GM19193 (cell line): Measurements from ENCODE around the gene CLCF1.

Source experiments
- POLR2A ChIP-seq: IDR thresholded peaks from 4 replicates; pipeline ENCODE4 v1.6.1; 2011; ENCODE audit not compliant: insufficient read depth, insufficient read length; ENCODE audit errors: extremely low read depth

Gene CLCF1

DNA sequence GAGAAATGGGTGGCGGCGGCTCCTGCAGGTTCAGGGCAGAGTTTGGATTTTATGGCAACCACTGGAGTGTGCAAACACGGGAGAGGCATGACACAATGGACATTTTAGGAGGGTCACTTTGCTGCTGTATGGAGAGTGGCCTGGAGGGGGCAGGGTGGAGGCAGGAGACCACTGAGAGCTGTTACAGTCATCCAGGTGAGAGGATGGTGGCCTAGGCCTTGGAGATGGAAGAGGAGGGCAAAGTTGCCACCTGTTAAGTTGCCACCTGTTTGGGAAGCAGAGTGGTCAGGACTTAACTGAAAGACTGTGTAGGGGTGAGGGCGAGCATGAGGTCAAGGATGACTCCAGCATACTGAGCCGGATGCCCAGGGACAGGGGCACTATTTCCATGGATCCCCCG, 16.1 kb upstream of the CLCF1 start:
- TF ChIP-seq POLR2A = no peak

DNA sequence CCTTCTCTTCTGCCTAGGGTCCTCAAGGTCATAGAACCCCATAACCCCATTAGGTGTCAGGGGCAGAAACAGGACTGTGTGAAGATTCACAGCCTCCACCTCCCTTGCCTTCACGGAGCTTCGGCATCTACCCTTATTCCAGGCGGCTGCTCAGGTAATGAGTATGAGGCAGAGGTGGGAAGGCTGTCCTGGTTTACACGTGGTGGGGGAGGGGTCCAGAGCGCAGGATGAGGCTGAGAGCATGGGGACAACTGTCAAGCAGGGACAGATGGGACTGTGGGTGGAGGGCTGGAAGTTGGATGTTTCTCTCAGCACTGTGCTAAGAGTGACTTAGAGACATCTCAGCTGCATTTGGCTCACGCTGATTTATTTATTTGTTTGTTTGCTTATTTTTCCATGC, 14.1 kb upstream of the CLCF1 start:
- TF ChIP-seq POLR2A = no peak

DNA sequence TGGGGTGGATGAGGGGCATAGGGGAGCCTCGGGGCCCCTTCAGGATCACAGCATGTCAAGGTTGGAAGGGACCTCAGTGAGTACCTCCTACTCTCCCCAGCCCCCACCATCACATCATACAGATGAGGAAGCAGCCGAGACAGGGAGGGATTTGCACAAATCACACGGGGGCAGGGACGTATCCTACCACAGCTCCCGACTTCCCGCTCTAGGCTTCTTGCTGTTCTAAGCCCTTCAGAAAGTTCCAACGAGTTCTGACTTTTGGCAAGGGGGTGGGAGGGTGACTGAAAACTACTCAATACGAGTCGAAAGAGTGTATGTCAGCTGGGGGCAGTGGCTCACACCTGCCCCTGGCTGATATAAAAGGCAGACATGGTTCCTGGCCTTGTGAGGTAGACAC, 13.7 kb upstream of the CLCF1 start:
- no peak for TF ChIP-seq POLR2A

DNA sequence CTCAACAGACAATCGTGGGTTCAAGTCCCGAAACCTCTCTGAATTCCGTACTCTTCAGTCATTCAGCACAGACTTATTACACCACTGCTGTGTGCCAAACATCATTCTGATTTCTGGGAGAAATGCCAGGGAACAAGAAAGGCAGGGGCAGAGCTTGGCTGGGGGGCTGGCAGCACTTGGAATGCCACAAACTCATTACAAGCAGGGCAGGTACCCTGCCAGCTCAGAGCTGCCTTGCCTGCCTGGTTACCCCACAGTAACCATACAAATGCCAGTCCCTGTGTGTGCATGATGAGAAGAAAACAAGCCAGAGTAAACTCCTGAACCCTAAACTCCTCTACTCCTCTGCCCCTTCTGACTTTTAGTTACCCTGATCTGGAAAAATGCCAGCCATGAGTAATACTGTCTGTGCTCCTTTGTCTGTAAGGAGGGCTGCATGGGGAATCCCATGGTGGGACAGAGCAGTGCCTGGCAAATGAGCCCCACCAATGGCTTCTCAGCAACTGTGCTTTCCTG, 11.5 kb upstream of the CLCF1 start:
- no peak for TF ChIP-seq POLR2A

DNA sequence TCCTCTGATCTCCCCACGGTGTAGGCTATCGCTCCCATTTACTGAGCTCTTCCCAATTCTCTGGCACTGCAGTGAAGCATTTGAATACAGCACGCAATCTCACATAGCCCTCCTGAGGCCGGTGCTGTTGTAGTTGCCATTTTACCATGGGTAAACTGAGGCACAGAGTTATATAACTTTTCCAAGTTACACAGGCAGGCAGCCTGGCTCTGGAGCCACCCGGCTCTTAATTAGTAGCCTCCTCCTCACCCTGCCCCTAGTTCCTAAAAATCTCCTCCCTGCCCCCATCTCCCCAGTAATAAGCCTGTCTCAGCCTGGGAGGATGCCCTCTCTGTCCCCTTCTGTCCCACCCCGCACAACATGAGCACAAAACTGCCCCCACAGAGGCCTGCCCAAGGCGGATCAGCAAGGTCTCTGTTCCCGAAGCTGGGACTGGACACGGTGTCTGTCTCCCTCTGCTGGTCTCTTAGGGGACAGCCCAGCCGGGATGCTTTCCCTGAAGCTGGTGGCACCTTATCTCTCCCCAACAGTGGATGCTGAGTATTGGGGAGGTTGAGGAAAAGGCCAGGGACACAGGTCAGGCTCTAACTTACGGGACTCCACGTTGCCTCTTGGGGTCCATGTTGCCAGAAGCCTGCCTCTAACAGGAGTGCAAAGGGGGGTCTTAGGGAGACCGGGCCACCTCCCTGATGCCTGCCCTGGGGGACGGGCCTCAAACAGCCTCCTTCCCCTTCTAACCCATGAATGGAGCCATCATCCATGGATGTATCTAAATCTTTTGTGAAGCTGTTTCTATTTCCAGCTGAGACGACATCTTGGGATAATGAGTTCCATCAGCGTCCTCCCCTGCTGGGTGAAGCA, 9.1 kb upstream of the CLCF1 start:
- TF ChIP-seq POLR2A = no peak

DNA sequence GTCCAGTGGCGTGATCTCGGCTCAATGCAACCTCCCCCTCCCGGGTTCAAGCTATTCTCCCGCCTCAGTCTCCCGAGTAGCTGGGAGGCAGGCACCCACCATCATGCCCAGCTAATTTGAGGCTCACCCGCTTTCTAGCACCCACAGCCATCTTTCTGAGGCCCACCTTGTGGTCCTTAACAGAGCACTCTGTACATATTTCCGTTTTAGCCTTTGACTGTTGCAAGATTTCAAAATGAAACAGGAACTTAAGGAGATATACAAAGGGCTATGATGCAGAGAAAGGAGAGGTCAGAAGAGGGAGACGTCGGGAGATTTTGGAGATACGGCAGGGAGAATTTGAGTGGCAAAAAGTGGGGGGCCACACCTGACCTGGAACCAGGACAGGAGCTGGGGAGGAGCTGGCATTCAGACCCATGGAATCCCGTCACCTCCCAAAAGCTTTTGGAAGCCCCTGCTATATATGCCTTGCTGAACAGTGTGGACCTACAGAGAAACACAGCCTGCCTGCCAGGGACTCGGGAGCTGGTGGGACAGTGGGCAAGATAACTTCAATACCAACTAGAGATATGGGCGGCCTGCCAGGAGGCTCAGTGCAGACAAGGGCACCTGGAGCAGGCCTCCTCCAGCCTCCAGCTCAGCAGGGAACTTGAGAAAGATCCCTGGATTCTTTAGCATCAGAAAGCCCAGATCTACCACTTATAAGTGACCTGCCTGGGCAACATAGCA, 8.0 kb upstream of the CLCF1 start:
- peak; percentile 25 for TF ChIP-seq POLR2A

DNA sequence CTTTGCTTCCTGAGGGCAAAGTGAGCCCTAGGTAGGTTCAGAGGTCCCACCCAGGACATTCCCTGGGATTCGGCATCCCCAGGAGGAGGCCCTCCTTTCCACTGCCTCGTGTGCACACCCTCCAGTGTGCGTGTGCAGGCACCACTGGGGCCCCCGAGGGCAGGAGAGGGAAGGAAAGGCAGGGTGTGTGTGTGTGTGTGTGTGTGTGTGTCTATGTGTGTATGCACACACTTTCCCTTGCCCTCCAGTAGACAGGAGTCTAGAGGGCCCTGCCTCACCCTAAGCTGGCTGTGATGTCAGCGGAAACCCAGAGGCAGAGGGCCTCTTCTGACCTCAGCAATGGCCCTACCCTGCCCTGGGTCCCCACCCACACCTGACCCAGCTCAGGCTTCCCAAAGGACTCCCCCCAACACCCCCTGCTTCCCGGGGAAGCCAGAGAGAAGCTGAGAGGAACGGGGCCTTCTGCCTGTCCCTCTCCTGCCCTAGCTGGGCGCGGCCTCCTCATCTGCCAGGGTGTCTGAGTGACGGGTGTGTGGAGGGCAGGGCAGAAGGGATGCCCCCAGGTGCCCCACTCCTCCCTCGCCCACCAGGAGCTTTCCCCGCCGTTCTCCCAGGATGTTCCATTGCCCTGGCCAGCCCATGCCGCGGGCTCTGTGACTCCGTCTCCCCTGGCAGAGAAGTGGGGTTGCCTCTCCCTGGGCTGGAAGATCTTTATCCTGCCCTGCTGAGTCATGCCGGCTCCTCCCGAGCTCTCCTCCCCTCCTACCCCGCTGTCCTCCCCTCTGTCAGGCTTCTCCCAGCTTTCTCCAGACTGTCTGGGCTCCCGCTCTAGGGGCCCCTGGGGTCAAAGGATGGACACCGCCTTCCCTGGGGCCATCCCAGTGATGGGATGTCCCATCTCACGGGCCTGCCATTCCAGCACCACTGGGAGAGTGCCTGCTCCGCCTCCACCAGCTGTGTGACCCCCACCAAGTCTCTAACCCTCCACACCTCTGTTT, 6.0 kb upstream of the CLCF1 start:
- no peak for TF ChIP-seq POLR2A

DNA sequence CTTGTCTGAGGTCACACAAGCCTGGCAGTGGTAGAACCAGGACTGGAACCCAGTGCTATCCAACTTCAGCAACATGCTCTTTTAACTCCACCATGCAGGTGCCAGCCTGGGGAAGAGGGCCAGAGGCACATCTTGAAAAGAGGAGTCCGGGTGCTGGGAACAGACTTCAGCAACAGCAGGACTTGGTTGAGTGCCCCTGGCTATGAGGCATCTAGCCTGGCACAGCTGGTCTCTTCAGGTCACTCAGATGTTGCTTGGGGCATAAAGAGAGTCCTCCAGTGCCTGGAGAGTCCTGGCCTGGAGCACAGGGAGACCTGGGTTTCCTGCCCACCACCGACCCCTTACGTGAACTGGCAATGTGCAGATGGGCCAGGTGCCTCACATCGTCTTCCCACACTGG, 5.1 kb upstream of the CLCF1 start:
- no peak for TF ChIP-seq POLR2A

DNA sequence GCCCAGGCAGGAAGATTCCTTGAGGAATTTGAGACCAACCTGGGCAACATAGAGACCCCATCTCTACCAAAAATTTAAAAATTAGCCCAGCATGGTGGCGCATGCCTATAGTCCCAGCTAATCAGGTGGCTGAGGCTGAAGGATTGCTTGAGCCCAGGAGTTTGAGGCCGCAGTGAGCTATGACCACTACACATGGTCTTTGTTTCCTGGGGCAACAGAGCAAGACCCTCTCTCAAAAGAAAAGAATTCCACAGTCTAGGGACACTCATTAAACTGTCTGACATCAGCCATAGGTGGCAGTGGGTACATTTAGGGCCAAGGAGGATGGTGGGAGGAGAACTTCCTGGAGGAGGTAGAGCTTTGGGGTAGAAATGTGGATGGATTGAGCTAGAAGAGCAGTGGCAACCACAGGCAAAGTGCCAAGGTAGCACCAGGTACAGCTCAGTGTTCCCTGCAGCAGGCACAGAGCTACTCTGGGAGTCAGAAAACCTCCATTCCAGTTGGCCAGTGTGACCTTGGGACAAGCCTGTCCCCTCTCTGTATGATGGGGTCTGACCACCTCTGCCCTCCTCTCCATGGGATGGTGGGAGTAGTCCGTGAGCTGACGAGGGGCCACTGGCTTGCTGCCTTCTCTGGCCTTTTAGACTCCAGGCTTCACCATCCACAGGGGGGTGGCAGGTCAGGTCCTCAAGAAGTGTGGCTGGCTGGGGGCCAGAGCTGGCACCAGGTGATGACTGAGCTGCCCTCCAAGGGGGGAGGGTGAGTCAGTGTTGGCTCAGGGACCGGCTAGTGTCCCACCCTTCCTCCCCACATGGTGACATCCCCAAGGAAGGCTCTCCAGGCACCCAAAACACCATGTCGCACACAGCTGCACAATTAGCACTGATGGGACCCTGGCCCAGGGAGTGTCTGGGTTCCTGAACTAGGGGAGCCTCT, 3.7 kb upstream of the CLCF1 start:
- TF ChIP-seq POLR2A = no peak

DNA sequence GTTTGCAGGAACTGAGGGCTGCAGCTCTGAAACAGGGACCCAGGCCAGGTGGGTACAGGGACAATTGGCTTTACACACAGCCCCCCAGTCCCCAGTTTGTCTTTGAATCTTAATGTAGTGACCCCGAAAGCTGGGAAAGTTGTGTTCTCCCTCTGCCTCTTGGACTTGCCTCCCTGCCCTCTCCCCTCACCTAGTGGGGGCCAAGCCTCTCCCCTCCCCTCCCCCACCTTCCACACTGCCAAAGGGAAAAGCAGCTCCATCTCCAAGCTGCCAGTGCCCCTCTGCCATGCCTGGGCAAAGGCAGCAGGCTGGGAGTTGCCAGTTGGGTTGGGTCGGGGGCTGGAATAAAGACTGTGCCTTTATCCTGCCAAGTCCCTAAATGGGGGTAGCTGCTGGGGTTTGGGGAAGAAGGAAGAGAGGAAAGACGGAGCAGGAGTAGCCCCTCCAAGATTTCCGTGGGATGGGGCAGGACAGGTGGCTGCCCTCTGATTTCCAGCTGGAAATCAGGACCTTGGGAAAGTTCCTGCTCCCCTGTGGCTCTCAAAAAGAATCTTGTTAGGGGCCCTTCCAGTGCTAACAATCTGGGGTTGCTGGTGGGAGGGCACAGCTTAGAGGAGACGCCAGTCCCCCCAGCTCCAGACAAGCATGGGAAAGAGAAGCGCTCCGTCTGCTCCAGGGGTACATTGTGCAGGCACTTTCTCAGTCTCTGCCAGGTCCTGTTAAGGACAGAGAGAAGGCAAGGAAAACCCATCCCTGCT, 2.8 kb upstream of the CLCF1 start:
- TF ChIP-seq POLR2A = no peak

DNA sequence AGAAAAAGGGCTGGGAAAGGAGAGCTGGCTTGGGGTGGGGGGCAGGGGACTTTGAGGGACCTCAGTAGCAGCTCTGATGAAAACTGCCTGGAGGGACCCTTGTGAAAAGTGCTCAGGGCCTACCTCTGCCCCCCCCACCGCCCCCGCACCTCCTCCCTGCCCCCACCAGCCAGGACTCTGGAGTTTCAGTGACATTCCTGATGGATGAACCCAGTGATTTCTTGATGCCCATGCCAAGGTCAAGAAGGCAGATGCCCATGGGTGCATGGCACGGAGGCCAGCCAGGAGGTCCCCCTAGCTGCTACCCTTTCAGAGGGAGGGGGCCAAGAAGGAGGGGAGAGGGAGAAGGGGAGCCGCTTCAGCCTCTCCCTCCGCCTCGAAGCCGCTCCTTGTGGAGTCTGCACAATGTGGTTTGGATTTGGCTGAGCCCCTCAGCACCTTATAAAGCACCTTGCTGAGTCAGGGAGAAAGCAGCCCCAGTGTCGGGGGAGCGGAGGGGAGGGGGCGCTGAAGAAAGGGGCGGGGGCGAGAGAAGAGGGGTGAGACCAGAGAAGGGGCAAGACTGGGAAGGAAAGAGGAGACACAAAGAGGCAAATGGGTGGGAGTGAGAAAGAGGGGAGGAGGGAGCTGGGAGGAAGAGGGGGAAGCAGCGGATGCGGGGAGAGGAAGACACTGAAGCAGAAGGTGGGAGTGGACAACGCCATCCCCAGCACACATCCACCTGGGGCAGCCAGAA, 2.1 kb upstream of the CLCF1 start:
- no peak for TF ChIP-seq POLR2A

DNA sequence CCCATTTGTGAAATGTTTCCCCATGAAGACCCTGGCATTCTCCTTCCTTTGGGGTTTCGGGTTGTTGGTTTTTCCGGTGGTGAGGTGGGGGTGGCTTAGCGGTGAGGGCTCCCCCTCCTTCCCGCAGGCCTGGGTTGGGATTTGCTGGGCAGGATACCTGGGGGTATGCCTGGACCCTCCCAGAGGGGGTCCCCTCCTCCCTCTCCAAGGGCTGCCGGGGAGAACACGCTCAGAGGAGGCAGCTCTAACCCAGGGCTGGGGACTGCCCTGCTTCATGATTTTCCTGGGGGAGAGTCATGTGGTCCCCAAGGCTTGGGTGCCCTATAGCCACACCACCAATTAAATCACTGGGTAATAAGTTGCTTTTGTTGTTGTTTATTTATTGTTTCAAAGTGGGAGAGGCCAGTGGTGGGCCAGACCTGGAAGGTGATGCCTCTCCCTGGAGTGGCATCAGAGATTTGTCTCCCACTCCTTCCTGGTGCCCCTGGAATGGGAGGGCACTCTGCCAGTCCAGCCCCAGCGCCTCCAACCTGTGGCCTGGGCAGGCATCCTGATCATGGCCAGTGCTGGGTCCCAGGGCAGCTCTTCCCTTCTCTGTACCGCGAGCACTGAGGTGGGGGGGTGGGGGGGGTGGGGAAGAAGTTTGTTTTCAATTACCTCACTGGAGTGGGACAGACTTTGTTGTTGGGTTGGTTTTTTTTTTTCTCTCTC, 1.3 kb upstream of the CLCF1 start:
- no peak for TF ChIP-seq POLR2A
